ACC112 (cell line): Measurements from ENCODE around the gene HECTD4.

Experiments used
- H2AFZ ChIP-seq: fragments of 200-600 bp; sonication (generic); one replicate; pipeline ENCODE4 v1.6.0; 2017; ENCODE audit warnings: antibody characterized with exemption, low read length; ENCODE audit not compliant: unreplicated experiment
- H3K27ac ChIP-seq: fragments of 200-600 bp; sonication (generic); 2 replicates; pipeline ENCODE4 v1.5.1; 2014; ENCODE audit warnings: low read depth, mild to moderate bottlenecking, antibody characterized with exemption, low read length, moderate library complexity
- H3K27me3 ChIP-seq: fragments of 200-600 bp; sonication (generic); 2 replicates; pipeline ENCODE4 v1.6.1; 2014; ENCODE audit warnings: mild to moderate bottlenecking, antibody characterized with exemption, low read length, moderate library complexity, mixed read lengths; ENCODE audit not compliant: insufficient read depth
- H3K36me3 ChIP-seq: fragments of 200-600 bp; sonication (generic); 2 replicates; pipeline ENCODE4 v1.6.1; 2016; ENCODE audit warnings: mild to moderate bottlenecking, antibody characterized with exemption, low read length, moderate library complexity, mixed read lengths; ENCODE audit not compliant: insufficient read depth
- H3K4me1 ChIP-seq: fragments of 200-600 bp; sonication (generic); one replicate; pipeline ENCODE4 v1.6.1; 2016; ENCODE audit warnings: low read length, mixed read lengths; ENCODE audit not compliant: insufficient read depth, unreplicated experiment, control insufficient read depth
- H3K4me3 ChIP-seq: fragments of 200-600 bp; sonication (generic); 2 replicates; pipeline ENCODE4 v1.5.1; 2014; ENCODE audit warnings: mild to moderate bottlenecking, low read depth, low read length
- H3K79me2 ChIP-seq: fragments of 200-600 bp; sonication (generic); one replicate; pipeline ENCODE4 v1.6.0; 2016; ENCODE audit warnings: low read length; ENCODE audit not compliant: control insufficient read depth, unreplicated experiment, insufficient read depth

Gene HECTD4

DNA sequence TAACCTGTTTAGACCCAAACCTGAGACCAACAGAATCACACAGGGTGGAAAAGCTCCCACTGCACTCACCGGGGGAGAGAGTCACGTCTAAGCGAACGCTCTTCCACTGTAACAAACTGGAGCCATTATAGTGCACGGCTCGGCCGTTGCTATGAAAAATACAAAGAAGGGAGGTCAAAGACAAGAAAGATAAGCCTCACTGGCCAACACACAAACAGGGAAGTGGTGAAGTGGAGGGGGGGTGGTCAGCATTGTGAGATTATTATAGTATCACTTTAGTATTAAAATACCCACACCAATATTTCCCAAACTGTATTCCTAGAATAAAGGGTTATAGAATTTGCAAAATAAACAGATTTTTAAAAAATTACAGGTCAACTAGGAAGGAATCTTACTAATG, 166.0 kb downstream of the HECTD4 start:
- Histone ChIP-seq H3K27me3 (no peaks in the 10 kb centered on the region), H3K4me1 (peaks cover 15% of the 10 kb centered on the region), H3K27ac (no peak overlapping the region), H3K36me3 (no peaks in the 10 kb centered on the region), H2AFZ (no peak overlapping the region), H3K4me3 (no peak overlapping the region), H3K79me2 (no peaks in the 10 kb centered on the region)

- Histone ChIP-seq H3K79me2 (no peaks in the 10 kb centered on the region), H3K36me3 (no peaks in the 10 kb centered on the region)
Measured at GRCh38 chr12:112214064-112214463, 168.2 kb downstream of the HECTD4 start.

GRCh38 chr12:112208301-112208910, 173.8 kb downstream of the HECTD4 start:
- no peaks in the 10 kb centered on the region for H3K79me2 ChIP-seq
- no peak overlapping the region for H3K27ac ChIP-seq
- peaks cover 2% of the 10 kb centered on the region; the same call in 1 of the 2 replicates for H3K36me3 ChIP-seq
- no peak overlapping the region for H3K4me3 ChIP-seq
- H3K27me3 ChIP-seq = no peaks in the 10 kb centered on the region
- H2AFZ ChIP-seq = no peak overlapping the region
- no peaks in the 10 kb centered on the region for H3K4me1 ChIP-seq

More at GRCh38 chr12:112214064-112214463, 168.2 kb downstream of the HECTD4 start:
- no peak overlapping the region for H3K27ac ChIP-seq
- no peak overlapping the region for H3K4me3 ChIP-seq
- no peak overlapping the region for H2AFZ ChIP-seq
- peaks cover 11% of the 10 kb centered on the region for H3K4me1 ChIP-seq
- no peaks in the 10 kb centered on the region for H3K27me3 ChIP-seq

DNA sequence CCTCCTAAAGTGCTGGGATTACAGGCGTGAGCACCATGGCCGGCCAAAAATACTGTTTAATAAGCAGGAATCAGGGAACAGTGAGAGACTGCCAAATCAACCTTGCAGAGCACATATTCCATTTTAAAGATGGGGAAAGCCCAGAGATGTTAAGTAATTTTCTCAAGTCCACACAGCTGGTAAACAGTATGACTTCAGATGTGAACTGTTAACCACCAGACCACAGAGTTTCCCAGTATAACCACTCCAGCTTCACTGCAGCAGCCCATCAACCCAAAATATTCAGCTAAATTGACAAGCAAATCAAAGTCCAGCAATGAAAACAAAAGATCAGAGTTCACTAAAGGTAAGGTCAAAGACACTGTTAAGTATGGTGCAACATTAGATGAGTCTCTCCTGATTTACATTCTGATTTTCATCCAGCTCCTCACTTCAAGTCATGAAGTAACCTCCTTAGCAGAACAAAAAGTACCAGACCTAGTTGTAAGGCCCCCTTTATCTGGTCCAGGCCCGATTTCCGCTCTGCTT, 174.8 kb downstream of the HECTD4 start:
- Histone ChIP-seq H3K27me3 (no peaks in the 10 kb centered on the region), H3K27ac (no peak overlapping the region), H3K4me1 (no peaks in the 10 kb centered on the region), H3K36me3 (peaks cover 2% of the 10 kb centered on the region; the same call in 1 of the 2 replicates), H3K4me3 (no peak overlapping the region), H3K79me2 (no peaks in the 10 kb centered on the region), H2AFZ (no peak overlapping the region)

DNA sequence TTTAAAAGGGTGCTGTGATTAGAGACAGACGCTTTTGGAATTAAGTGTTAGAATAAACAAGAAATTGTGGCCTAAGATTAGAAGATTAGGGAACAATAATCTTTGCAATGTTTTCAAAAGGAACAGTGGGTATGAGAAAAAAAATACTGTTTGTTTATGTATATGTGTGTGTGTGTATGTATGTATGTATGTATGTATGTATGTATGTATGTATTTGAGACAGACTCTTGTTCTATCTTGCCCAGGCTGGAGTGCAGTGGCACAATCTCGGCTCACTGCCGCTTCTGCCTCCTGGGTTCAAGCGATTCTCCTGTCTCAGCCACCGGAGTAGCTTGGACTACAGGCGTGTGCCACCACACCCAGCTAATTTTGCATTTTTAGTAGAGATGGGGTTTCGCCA, 175.3 kb downstream of the HECTD4 start:
- no peaks in the 10 kb centered on the region for H3K4me1 ChIP-seq
- no peaks in the 10 kb centered on the region for H3K79me2 ChIP-seq
- no peaks in the 10 kb centered on the region for H3K27me3 ChIP-seq
- H3K4me3 ChIP-seq = no peak overlapping the region
- H3K36me3 ChIP-seq = peaks cover 2% of the 10 kb centered on the region; the same call in 1 of the 2 replicates
- H3K27ac ChIP-seq = no peak overlapping the region
- H2AFZ ChIP-seq = no peak overlapping the region

- Histone ChIP-seq H3K79me2 (no peaks in the 10 kb centered on the region), H2AFZ (no peak overlapping the region), H3K4me1 (no peaks in the 10 kb centered on the region), H3K27me3 (no peaks in the 10 kb centered on the region), H3K27ac (no peak overlapping the region), H3K36me3 (peaks cover 14% of the 10 kb centered on the region; the same call in 1 of the 2 replicates), H3K4me3 (no peak overlapping the region)
Measured at GRCh38 chr12:112199136-112199535, 183.1 kb downstream of the HECTD4 start.

DNA sequence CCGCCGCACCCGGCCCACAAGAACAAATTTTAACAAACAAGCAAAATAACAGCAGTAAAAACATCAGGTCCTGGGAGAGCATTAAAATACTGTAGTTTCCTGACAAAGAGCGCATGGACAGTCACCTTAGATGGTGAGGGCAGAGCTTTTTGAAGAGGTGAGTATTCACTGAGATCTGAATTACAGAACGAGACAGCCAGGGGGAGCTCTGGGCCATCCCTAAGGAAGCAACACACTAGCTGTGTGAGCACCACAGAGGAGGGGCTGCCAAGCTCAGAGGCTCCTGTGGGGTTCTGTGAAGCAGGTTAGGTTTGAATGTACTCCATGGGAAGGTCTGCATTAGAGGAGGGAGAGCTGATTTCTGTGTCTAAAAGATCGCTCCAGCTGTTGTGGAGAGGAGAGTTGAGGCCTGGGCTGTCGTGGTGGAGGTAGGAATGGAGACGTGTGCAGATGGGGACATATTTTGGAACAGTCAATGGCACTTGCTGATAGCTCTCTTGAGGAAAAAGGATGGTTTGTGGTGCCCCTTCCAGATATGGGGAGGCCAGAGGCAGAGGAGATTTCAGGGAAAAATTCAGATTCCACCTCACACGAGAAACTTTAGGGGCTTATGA, 184.0 kb downstream of the HECTD4 start:
- H3K4me3 ChIP-seq = no peak overlapping the region
- H3K79me2 ChIP-seq = no peaks in the 10 kb centered on the region
- no peaks in the 10 kb centered on the region for H3K27me3 ChIP-seq
- H3K36me3 ChIP-seq = peaks cover 14% of the 10 kb centered on the region; the same call in 1 of the 2 replicates
- H3K27ac ChIP-seq = no peak overlapping the region
- H3K4me1 ChIP-seq = no peaks in the 10 kb centered on the region
- H2AFZ ChIP-seq = no peak overlapping the region

DNA sequence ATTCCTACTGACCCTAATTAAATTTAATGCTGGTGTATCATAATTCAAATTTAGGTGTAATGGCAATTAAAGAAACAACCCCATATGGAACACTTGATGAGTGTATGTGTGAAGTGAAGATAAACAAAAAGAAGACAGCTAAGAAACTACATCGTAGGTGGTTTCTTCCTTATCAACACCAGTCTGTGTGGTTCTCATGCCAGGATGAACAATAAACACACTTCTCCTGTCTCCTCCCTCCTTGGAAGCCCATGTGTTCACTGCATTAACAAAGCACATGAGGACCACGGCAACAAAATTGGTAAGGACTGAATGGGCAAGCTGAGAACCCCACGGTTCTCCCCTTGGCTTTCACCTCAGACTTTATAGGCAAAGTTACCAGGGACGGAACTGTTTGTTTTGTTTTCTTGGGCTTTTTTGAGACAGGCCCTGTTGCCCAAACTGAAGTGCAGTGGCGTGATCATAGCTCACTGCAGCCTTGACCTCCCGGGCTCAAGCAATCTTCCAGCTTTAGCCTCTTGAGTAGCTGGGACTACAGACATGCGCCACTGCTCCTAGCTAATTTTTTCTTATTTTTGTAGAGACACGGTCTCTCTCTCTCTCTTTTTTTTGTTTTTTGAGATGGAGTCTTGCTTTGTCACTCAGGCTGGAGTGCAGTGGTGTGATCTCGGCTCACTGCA, 185.9 kb downstream of the HECTD4 start:
- Histone ChIP-seq H3K79me2 (no peaks in the 10 kb centered on the region), H3K36me3 (peaks cover 14% of the 10 kb centered on the region; the same call in 1 of the 2 replicates), H2AFZ (no peak overlapping the region)

GRCh38 chr12:112194601-112195247, 187.5 kb downstream of the HECTD4 start:
- Histone ChIP-seq H3K27ac (no peak overlapping the region), H3K36me3 (peaks cover 5% of the 10 kb centered on the region; the same call in 1 of the 2 replicates), H3K27me3 (no peaks in the 10 kb centered on the region), H2AFZ (no peak overlapping the region), H3K4me3 (no peak overlapping the region), H3K79me2 (no peaks in the 10 kb centered on the region), H3K4me1 (no peaks in the 10 kb centered on the region)

More for the DNA sequence above, 185.9 kb downstream of the HECTD4 start:
- Histone ChIP-seq H3K4me1 (no peaks in the 10 kb centered on the region), H3K27ac (no peak overlapping the region), H3K27me3 (no peaks in the 10 kb centered on the region), H3K4me3 (no peak overlapping the region)

GRCh38 chr12:112192475-112192874, 189.8 kb downstream of the HECTD4 start:
- Histone ChIP-seq H3K36me3 (0 out of 2 replicates have a peak, but pooled peaks cover 3% of the 10 kb centered on the region), H3K4me1 (no peaks in the 10 kb centered on the region), H3K27me3 (no peaks in the 10 kb centered on the region), H2AFZ (no peak overlapping the region), H3K79me2 (no peaks in the 10 kb centered on the region), H3K27ac (no peak overlapping the region), H3K4me3 (no peak overlapping the region)
